Measurements from ENCODE around the gene CLEC1A.

- TF ChIP-seq, protein P1, sequence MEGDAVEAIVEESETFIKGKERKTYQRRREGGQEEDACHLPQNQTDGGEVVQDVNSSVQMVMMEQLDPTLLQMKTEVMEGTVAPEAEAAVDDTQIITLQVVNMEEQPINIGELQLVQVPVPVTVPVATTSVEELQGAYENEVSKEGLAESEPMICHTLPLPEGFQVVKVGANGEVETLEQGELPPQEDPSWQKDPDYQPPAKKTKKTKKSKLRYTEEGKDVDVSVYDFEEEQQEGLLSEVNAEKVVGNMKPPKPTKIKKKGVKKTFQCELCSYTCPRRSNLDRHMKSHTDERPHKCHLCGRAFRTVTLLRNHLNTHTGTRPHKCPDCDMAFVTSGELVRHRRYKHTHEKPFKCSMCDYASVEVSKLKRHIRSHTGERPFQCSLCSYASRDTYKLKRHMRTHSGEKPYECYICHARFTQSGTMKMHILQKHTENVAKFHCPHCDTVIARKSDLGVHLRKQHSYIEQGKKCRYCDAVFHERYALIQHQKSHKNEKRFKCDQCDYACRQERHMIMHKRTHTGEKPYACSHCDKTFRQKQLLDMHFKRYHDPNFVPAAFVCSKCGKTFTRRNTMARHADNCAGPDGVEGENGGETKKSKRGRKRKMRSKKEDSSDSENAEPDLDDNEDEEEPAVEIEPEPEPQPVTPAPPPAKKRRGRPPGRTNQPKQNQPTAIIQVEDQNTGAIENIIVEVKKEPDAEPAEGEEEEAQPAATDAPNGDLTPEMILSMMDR (IDR thresholded peaks at IDR 0.05) = no peak
- TF ChIP-seq EP300 (IDR thresholded peaks at IDR 0.05) (no peak), POLR2A (IDR thresholded peaks at IDR 0.05) (no peak)
Observed at GRCh38 chr12:10142976-10143589, 44.3 kb upstream of the CLEC1A start.

All from tibial nerve (tissue), 4 donors.